Activated CD4-positive, alpha-beta T cell treated with anti-CD3 and anti-CD28 coated beads for 24 hours (primary cell): ENCODE data around the gene KRAS.
"Not testable (repeated sequence)": the region's sequence is repeated elsewhere in the genome, so short reads cannot be mapped to it uniquely, and the experiment has no call there.

Source experiments
- DNase-seq, 2 donors: peaks; one replicate each; pipeline ENCODE4 v3.0.0-alpha.2; 2020; ENCODE audit warnings: low read depth in 2 of 2

KRAS gene

DNA sequence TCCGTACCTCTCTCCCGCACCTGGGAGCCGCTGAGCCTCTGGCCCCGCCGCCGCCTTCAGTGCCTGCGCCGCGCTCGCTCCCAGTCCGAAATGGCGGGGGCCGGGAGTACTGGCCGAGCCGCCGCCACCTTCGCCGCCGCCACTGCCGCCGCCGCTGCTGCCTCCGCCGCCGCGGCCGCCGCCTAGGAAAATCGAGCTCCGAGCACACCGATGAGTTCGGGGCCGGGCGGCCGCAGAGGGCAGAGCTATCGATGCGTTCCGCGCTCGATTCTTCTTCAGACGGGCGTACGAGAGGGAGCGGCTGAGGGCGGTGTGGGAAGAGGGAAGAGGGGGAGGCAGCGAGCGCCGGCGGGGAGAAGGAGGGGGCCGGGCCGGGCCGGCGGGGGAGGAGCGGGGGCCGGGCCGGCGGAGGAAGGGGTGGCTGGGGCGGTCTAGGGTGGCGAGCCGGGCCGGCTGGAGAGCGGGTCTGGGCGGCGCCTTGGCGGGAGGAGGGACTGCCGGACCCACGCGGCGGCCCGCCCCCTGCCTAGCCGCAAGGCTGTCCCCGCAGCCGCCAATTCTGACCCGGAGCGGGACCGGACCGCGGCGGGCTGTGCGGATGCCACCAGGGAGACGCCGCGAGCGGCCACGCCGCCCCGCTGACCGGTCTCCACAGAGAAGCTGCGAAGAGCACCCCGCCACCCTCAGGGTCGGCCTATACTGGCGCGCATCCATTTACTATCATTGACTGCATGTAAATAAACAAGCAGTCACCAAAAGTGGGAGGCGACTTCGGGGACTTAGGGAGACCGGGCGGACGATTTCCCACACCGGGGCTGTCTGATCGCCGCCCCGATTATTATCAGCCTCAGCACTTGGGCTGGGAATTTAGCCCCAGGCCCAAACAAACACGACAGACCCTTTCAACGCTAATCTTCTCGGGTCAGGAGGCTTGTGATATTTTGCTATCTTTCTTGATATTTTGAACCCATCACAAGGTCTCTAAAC is at the start of gene KRAS:
KRAS (minus strand) TSS at position 186 of the 987 bp plus-strand sequence.
- DNase-seq: peak; percentile 77 to 86

DNA sequence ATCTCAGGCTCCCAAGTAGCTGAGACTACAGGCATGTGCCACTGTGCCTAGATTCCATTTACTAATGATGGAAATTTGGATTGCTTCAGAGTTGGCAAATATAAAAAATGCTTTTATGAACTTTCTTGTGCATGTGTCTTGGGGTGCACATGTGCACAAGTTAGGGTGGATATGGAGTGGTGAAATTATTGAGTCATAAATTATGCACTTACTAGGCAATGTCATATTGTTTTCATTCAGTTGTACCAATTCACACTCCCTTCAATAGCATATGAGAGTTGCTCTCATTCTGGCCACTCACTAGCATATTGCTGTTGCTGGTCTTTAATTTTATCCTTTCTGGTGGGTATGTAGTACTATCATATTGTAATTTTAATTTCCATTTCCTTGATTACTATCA is 45.7 kb upstream of the KRAS start:
- no peak for DNase-seq

DNA sequence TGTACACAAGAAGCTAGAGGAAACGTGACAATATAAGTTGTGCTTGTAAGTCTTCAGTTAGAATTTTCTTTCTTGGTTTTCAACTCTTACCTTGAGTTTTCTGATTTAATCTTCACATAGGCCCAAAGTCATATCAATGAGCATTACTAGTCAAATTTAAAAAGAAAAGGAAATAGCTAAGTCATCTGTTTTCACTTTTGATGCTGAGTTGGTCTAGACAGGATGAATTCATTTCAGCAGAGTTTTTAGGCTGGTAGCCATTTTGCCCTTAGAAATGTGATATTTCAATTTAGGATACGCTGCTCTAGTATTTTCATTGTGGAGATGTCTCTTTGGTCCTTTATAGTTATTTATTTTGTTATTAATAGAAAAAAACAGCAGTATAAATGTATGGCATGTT is 44.6 kb upstream of the KRAS start:
- no peak for DNase-seq

DNA sequence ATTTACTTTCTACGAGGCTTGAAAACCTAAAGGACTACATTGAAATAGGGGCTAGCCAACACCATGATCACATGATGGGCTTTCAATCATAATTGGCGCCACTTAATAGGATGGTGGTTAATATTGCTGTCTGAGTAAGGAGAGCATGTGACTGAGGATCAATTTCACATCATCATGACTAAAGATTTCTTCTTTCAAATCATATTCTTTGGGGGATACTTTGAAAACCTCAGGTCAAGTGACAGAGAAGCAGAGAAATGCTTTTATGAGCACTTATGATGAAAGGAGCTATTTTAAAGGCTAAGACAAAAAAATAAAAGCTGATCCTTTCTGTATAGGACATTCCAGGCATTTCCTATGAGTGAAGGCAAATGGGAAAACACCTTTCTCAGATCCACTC is 42.9 kb upstream of the KRAS start:
- DNase-seq: no peak

DNA sequence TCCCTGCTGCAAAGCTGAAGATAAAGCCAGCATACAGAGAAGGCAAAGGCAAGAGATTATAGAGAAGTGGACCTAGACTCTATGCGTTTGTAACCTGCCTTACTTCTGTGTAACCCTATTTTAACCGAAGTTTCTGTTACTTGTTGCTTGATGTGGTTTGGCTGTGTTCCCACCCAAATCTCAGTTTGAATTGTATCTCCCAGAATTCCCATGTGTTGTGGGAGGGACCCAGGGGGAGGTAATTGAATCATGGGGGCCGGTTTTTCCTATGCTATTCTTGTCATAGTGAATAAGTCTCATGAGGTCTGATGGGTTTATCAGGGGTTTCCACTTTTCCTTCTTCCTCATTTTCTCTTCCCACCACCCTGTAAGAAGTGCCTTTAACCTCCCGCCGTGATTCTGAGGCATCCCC is 42.1 kb upstream of the KRAS start:
- DNase-seq: not testable (repeated sequence)

DNA sequence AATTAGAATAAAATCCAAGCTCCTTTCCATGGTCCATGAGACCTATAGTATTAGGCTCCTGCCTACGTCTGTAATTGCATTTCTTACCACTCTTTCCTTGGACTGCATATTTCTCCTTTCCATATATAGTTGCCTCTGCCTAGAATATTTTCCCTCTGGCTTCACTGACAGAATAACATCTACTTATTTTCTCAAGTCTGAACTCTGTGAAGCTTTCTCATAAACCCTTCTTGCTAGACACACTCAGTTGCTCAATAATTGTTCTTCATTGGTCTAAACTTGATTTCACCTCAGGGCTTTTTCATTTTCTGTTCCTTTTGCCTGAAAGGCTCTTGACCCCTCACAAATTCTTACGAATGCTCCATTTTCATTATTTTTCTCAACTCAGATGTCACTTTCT is 36.9 kb upstream of the KRAS start:
- DNase-seq: no peak

DNA sequence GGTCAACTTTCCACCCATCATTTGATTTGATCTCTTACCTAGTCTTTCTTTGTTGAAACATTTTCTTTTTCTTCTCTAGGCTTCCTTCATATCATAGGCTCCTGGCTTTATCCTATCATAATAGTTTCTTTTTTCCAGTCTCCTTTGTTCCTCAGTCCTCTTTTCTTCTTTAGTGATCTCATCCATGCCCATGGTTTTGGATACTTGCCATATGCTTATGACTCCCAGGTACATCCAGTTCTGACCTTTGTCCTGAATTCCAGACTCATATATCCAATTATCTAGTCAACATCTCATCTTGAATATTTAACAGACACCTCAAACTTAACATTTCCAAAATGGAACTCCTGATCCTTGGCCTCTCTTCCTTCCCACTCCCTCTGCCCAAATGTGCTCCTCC is 36.1 kb upstream of the KRAS start:
- DNase-seq: no peak

DNA sequence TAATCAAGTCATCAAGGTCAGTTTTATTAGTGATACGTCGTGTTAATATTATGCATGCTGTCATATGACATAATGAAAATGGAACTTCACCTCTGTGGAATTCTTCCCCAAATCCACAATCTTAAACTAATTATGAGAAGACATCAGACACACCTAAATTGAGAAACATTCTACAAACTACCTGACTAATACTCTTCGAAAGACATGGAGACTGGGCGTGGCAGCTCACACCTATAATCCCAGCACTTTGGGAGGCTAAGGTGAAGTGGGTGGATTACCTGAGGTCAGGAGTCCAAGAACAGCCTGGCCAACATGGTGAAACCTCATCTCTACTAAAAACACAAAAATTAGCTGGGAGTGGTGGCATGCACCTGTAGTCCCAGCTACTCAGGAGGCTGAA is 33.3 kb upstream of the KRAS start:
- no peak for DNase-seq

DNA sequence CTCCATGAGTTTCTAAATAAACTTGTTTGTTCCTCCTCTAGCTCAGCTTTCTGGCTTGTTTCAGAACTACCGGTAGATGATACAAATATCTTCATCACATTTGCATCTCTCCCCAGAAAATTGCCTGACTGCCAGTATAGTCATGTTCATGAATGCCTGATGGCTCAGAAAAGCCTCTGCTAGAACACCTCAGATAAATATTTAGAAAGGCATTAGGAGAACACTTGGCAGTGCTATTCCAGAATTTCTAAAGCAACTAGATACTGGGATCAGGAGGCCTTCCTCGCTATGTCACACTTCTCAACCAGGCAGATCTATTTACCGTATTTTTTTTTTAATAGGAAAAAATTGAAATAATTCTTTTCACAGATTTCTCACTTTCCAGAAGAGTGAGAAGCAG is 32.3 kb upstream of the KRAS start:
- no peak for DNase-seq

DNA sequence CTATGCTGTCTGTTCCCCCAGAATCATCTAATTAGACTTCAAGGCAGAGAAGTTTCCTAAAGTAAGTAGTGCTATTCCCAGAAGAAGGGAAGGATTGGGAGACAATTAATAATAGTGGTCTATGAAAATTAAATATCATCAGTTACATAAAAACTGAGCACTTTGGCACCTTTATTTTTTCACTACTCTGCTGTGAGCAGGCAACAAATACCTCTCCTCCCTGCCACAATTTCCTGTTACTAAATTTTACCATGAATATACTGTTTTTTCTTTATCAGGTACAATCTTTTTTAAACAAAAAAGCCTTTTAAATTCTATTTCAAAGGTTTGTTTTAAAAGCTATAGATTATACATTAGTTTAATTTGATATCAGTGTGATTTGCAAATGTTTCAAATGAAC is 29.4 kb upstream of the KRAS start:
- DNase-seq: no peak

DNA sequence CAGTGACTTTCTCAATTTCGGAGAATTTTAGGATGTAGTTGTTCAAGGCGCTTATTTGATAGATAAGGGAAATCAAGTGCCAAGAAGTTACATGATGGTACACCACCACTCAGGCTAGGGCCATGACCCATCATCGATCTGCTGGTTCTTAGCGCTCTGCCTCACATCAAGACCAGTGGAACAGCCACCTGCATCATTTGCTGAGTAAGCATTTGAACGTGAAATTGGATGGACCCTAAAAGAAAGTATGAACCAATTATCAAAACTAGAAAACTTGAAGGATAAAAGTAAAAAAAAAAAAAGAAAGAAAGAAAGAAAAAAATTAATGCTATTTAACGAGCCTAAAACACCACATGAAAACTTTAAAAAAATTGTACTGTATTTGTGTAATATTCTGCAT is 27.5 kb upstream of the KRAS start:
- no peak for DNase-seq

DNA sequence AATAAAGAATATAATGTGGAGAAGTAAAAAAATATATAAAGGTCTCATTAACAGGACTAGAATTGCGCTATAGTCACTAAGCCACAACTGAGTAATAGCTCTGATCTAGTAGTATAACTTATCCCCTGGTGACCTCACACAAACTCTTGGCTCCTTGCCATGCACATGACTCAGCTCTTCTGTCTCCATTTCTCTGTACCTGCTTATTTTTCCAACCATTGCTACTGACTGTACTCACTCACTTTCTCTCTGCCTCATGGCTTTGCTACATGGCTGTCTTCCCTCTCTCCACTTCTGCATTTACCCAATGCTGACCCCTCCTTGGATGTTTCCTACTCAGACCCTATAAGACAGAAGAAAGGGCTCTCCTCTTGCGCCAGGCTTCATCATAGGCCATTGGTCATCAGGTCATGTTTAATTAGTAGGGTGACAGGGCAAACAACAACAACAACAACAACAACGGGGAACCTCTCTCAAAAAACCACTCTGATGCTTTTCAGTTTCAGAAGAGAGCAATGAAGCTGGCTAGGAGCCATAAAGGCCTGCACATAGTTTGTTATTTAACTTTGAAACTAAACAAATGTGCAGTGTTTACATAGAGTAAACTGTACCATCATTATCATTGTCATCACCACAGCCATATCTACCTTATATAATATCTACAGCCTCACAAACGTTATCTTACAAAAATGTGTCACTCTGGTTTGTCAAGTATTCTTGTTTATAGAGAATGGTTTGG is 25.6 kb upstream of the KRAS start:
- peak; percentile 59 to 71 for DNase-seq

DNA sequence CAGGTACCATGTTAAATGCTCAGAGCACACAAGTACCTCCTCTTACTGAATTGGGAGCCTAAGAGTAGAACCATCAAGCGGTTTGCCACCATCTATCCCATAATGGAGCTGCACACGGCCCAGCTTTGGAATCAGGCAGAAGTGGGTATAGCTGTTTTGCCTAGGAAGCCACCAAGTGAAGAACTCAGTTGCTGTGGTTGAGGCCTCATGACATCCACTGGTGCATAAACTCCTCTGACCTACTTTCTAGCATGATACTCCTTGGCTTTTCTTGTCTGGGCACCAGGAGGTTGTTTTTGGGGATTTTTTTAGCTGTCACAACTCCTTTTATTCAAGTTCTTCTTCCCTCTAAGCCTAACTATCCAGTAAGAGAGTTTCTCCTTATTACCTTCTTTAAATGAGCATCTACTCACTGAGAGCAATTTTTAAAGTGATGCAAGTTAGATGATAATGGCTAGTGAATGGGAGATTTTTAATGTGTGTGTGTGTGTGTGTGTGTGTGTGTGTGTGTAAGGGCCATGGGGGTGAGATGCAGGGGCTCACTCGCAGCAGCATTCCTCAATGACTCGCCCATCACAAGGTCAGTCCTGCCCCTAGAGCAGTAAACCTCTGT is 20.9 kb upstream of the KRAS start:
- no peak for DNase-seq

DNA sequence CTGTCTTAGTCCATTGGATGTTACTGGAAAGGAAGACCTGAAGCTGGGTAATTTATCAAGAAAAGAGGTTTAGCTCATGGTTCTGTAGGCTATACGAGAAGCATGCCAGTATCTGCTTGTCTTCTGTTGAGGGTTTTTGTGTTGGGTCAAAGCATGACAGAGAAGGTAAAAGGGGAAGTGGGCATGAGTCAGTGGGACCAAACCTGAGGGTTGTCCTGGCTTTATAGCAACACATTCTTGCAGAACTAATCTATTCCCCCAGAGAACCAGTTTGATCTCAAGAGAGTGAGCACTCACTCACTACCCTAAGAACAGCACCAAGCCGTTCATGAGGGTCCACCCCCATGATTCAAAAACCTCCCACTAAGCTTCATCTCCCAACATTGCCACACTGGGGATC is 19.0 kb upstream of the KRAS start:
- no peak for DNase-seq

DNA sequence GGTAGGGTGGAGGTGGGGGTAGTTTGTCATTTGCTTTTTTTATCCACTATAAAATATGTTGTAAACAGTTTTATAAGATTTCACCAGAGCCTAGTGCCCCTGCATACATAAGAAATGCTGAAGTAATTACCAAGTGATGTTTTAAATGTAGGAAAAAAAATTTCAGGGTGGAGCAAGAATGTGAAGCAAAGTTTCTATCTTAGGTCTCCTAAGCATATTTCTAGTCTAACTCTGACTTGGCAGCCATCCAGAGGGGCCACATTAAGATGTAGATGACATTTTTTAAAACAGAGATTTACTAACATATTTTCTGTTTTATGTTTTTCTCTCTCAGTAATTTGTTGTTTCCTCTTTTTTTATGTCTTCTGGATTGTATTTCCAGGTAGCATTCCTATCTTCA is 15.8 kb upstream of the KRAS start:
- no peak for DNase-seq

DNA sequence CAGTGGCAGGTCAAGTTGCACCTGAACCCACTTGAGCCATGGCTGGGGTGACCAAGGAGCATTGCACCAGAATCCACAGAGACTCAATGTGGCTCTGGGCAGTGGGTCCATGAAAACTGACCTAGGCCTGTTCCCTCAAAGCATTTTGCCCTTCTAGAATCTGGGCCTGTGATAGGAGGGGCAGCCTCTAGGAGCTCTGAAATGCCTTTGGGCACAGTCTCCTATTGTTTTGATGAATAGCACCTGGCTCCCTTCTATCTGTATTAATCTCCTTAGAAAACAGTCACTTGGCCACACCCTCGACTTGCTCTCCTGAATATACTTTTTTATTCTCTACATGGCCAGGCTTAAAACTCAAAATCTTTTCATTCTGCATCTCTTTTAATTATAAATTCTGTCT is 14.1 kb upstream of the KRAS start:
- DNase-seq: no peak

DNA sequence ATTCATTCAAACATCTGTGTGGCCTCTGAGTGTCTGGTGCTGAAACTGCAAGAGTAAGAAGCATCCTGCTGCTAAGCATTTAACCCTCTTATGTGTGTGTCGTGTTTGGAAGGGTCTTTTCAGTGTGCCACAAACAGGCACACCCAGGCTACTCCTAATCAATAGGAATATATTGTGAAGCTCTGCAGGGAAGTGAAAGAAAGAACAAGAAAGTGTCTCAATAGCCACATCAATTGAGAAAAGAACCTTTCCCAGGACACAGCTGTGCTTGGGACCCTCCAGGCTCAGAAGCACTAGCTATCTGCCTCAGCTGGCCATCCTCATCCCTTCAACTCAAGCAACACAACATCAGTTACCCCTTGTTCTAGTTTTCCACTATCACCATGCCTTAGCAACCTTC is 13.4 kb upstream of the KRAS start:
- DNase-seq: no peak

DNA sequence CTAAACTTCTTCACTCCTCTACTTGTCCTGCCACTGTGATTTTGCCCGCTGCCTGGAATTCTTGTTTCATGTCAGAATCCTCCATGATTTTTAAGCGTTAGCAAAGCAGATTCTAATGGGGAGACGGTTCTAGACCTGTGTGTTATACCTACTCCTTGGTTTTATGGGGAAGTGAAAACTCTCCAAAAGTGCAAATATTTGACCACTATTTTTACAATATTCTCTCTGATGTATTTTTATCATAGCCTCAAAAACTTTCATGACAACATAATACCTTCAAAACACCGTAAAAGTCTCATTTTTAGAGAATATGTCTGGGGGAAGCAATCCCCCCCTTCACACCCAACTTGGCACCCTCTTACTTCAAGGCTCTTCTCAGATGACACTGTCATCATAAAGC is 12.9 kb upstream of the KRAS start:
- DNase-seq: no peak

DNA sequence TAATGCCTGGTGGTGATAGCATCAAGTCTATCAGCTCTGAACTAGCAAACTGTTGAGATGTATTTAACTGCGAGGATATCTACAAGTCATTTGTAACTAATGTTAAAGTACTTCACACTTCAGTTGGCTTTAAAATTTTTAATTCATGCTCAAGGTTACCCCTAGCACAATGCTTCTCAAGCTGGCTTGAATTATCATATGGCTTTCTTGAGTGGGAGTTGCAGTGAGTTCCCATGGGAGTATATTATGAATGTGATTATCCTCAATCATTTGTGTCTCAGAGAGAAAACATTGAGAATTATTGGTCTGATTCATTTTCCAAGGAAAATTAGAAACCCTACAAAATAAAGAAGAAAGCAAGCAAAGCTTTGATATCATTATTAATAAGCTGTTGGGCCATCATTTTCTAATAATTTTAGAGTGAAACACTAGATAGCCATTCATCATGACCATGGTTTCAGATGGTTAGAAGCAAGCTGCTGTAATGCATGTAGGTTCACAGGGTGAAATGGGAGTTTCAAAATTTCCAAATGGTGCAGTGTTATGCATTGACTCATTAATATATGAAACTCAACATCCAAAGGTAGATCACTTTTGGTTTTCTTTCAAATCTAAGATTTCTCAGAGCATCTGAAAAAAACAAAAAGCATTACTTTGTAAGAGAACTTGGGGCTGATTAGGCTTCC is 11.8 kb upstream of the KRAS start:
- no peak for DNase-seq

DNA sequence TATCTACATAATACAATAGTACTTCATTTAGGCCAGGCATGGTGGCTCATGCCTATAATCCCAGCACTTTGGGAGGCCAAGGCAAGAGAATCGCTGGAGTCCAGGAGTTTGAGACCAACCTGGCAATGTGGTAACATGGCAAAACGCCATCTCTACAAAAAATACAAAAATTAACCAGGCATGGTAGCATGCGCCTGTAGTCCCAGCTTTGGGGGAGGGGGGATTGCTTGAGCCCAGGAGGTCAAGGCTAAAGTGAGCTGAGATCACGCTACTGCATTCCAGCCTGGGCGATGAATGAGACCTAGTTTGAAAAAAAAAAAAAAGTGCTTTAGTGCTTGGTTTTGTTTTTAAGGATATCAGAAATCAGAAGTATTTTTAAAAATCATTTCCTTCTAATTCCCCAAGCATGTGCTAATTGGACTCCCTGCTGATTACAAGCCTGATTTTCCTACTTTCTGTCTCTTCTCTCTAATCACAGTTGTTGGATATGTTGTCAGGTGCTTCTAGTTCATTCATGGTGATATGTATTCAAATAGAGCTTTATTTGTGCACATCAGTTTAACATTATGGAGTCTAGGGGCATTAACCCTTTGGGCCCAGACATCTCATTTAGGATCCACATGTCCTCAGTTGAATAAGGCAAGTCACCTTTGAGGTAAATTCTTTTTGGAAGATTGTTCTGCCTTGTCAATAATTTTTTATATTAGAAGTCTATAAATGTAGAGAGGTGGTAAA is 7.0 kb upstream of the KRAS start:
- no peak for DNase-seq

DNA sequence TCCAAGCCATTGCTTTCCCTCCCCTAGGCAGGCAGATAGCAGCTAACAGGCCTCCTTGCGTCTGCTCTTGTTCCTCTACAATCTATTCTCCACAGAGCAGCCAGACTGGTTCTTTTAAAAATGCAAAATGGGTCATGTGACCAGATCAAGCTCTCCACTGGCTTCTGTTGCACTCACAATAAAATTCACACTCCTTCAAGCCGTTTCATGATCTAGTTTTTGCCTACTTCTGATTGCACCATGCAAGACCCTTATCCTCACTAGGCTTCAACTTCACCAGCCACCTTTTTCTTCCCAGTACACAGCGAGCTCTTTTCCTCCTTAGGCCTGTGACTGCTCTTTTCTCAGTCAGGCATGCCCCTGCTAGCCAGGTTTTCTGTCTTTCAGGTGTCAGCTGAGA is 6.1 kb upstream of the KRAS start:
- DNase-seq: no peak
